ENCODE results near the gene TSPAN18.

Gene TSPAN18

GRCh38 chr11:44862558-44863101 lies 135.9 kb downstream of the TSPAN18 start:
- Histone ChIP-seq H3K79me2 (ENCODE audit: control insufficient read depth, low read length) (no peaks in the 10 kb centered on the region), H3K9me2 (replicated peaks; ENCODE audit: control insufficient read depth, low read length) (no peaks in the 10 kb centered on the region), H3K27ac (ENCODE audit: low read depth, low read length) (no peak overlapping the region), H3F3A (ENCODE audit: control insufficient read depth, insufficient read depth) (no peaks in the 10 kb centered on the region), H3K4me3 (ENCODE audit: low read length) (no peak overlapping the region), H4K20me1 (ENCODE audit: control insufficient read depth, insufficient read depth, low read depth, low read length) (no peaks in the 10 kb centered on the region), H3K27me3 (ENCODE audit: control insufficient read depth, low read length) (peaks cover 7% of the 10 kb centered on the region), H3K4me2 (ENCODE audit: low read length) (no peak overlapping the region), H3K4me1 (ENCODE audit: control insufficient read depth, low read length) (no peaks in the 10 kb centered on the region), H3K9me3 (ENCODE audit: control insufficient read depth, insufficient read depth, low read length) (no peaks in the 10 kb centered on the region), H3K36me3 (ENCODE audit: control insufficient read depth, low read length) (no peaks in the 10 kb centered on the region)
- TF ChIP-seq CTCF (IDR thresholded peaks at IDR 0.05; ENCODE audit: low read depth, low read length, poor library complexity, severe bottlenecking) (no peak), EZH2phosphoT487 (IDR thresholded peaks at IDR 0.05; ENCODE audit: borderline replicate concordance, low read length) (no peak)

- Histone ChIP-seq H3K4me2 (ENCODE audit: low read length) (no peak overlapping the region), H3K9me2 (replicated peaks; ENCODE audit: control insufficient read depth, low read length) (no peaks in the 10 kb centered on the region), H4K20me1 (ENCODE audit: control insufficient read depth, insufficient read depth, low read depth, low read length) (no peaks in the 10 kb centered on the region), H3K9me3 (ENCODE audit: control insufficient read depth, insufficient read depth, low read length) (no peaks in the 10 kb centered on the region), H3K4me1 (ENCODE audit: control insufficient read depth, low read length) (no peaks in the 10 kb centered on the region), H3K27ac (ENCODE audit: low read depth, low read length) (no peak overlapping the region), H3F3A (ENCODE audit: control insufficient read depth, insufficient read depth) (no peaks in the 10 kb centered on the region), H3K27me3 (ENCODE audit: control insufficient read depth, low read length) (peaks cover 7% of the 10 kb centered on the region), H3K36me3 (ENCODE audit: control insufficient read depth, low read length) (no peaks in the 10 kb centered on the region), H3K4me3 (ENCODE audit: low read length) (no peak overlapping the region), H3K79me2 (ENCODE audit: control insufficient read depth, low read length) (no peaks in the 10 kb centered on the region)
- TF ChIP-seq CTCF (IDR thresholded peaks at IDR 0.05; ENCODE audit: low read depth, low read length, poor library complexity, severe bottlenecking) (no peak), EZH2phosphoT487 (IDR thresholded peaks at IDR 0.05; ENCODE audit: borderline replicate concordance, low read length) (no peak)
Measured at GRCh38 chr11:44863231-44863630, 136.5 kb downstream of the TSPAN18 start.

- Histone ChIP-seq H3K27ac (ENCODE audit: low read depth, low read length) (no peak overlapping the region), H3K4me1 (ENCODE audit: control insufficient read depth, low read length) (no peaks in the 10 kb centered on the region), H3F3A (ENCODE audit: control insufficient read depth, insufficient read depth) (no peaks in the 10 kb centered on the region), H3K4me2 (ENCODE audit: low read length) (no peak overlapping the region), H4K20me1 (ENCODE audit: control insufficient read depth, insufficient read depth, low read depth, low read length) (no peaks in the 10 kb centered on the region), H3K9me2 (replicated peaks; ENCODE audit: control insufficient read depth, low read length) (no peaks in the 10 kb centered on the region), H3K9me3 (ENCODE audit: control insufficient read depth, insufficient read depth, low read length) (no peaks in the 10 kb centered on the region), H3K4me3 (ENCODE audit: low read length) (no peak overlapping the region), H3K36me3 (ENCODE audit: control insufficient read depth, low read length) (no peaks in the 10 kb centered on the region), H3K27me3 (ENCODE audit: control insufficient read depth, low read length) (peaks cover 7% of the 10 kb centered on the region), H3K79me2 (ENCODE audit: control insufficient read depth, low read length) (no peaks in the 10 kb centered on the region)
- TF ChIP-seq EZH2phosphoT487 (IDR thresholded peaks at IDR 0.05; ENCODE audit: borderline replicate concordance, low read length) = no peak
- TF ChIP-seq CTCF (IDR thresholded peaks at IDR 0.05; ENCODE audit: low read depth, low read length, poor library complexity, severe bottlenecking) = no peak
Measured at GRCh38 chr11:44865866-44866272, 139.1 kb downstream of the TSPAN18 start.

All from DOHH2 (cell line).